H54 (cell line): ENCODE results near the gene ZMYND12.

Experiments used
- DNase-seq: peaks from one replicate; pipeline ENCODE4 v3.0.0; 2011; ENCODE audit warnings: low spot score, mixed read lengths; ENCODE audit not compliant: insufficient read length
- FAIRE-seq: peaks from 3 replicates; lab custom pipeline; 2011; peaks lifted over from hg19 to GRCh38; lab: Jason Lieb, UNC
- POLR2A ChIP-seq: IDR thresholded peaks from 2 replicates; pipeline ENCODE4 v1.6.1; 2011; ENCODE audit warnings: low read depth, mild to moderate bottlenecking, low read length

ZMYND12 gene

GRCh38 chr1:42429603-42430002 is 26.2 kb downstream of the ZMYND12 start:
- TF ChIP-seq POLR2A: no peak
- DNase-seq: no peak
- no peak for FAIRE-seq

GRCh38 chr1:42427240-42427639 is 28.6 kb downstream of the ZMYND12 start:
- no peak for DNase-seq
- FAIRE-seq: peak; percentile 23
- no peak for TF ChIP-seq POLR2A

GRCh38 chr1:42424201-42424600 is 31.6 kb downstream of the ZMYND12 start:
- no peak for FAIRE-seq
- DNase-seq: no peak
- TF ChIP-seq POLR2A: no peak

- no peak for TF ChIP-seq POLR2A
- FAIRE-seq (no peak), DNase-seq (no peak)
Observed at GRCh38 chr1:42423681-42424080, 32.1 kb downstream of the ZMYND12 start.

- FAIRE-seq (no peak), DNase-seq (no peak)
- TF ChIP-seq POLR2A: no peak
Observed at GRCh38 chr1:42422737-42423136, 33.1 kb downstream of the ZMYND12 start.

- FAIRE-seq: no peak
- no peak for DNase-seq
- TF ChIP-seq POLR2A: no peak
Observed at GRCh38 chr1:42420911-42421585, 34.8 kb downstream of the ZMYND12 start.

- FAIRE-seq: no peak
Observed at GRCh38 chr1:42420121-42420520, 35.7 kb downstream of the ZMYND12 start.

GRCh38 chr1:42419126-42419821 is 36.5 kb downstream of the ZMYND12 start:
- no peak for FAIRE-seq
- no peak for DNase-seq
- TF ChIP-seq POLR2A: no peak

More at GRCh38 chr1:42420121-42420520, 35.7 kb downstream of the ZMYND12 start:
- no peak for DNase-seq
- TF ChIP-seq POLR2A: no peak

GRCh38 chr1:42418516-42418915 is 37.3 kb downstream of the ZMYND12 start:
- DNase-seq (no peak), FAIRE-seq (no peak)
- no peak for TF ChIP-seq POLR2A

GRCh38 chr1:42417166-42417565 is 38.7 kb downstream of the ZMYND12 start:
- FAIRE-seq (no peak), DNase-seq (no peak)
- TF ChIP-seq POLR2A: no peak

GRCh38 chr1:42414551-42415496 is 41.0 kb downstream of the ZMYND12 start:
- FAIRE-seq: no peak
- DNase-seq: no peak
- no peak for TF ChIP-seq POLR2A

GRCh38 chr1:42403880-42404400 is 51.9 kb downstream of the ZMYND12 start:
- no peak for TF ChIP-seq POLR2A
- DNase-seq (no peak), FAIRE-seq (no peak)

- DNase-seq (no peak), FAIRE-seq (no peak)
- TF ChIP-seq POLR2A: no peak
Observed at GRCh38 chr1:42399315-42400100, 56.3 kb downstream of the ZMYND12 start.
